GM21786 (cell line): Measurements from ENCODE around the gene FGF4.
"Not testable (repeated sequence)": the region's sequence is repeated elsewhere in the genome, so short reads cannot be mapped to it uniquely, and the experiment has no call there.

Experiments
- ATAC-seq: cut with Tn5 transposase; IDR thresholded peaks from one replicate; pipeline ENCODE4 v1.9.1; 2021; ENCODE audit not compliant: unreplicated experiment

FGF4 gene

DNA sequence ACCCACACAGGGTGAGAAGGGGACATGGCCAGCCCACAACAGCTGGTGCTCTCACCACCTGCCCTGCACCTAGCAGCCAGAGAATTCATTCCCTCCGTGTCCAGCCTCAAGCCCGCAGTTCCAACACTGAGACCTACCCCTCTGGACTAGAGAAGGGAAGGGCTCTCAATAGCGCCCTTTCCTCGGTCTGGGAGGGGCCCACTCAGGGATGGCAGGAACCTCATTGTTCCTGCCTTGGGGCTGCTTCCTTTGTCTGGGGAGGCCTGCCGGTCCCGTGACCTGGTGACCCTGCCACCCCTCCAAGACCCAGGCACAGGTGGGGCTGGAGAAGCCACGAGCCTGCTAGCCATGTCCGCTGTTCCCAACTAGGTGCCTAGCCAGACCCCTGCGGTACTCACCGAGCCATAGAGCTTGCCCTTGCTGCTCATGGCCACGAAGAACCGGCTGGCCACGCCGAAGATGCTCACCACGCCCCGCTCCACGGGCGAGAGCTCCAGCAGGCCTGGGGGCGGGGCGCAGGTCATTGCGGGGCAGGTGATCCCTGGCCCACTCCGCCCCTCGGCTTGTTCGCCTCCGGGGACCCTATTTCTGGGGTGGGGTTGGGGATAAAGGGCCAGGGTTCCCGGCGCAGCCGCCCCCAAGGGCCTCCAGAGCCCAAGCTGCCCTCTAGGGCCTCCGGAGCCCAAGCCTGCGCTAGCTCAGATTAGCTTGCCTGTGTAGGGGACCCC lies 1.4 kb downstream of the FGF4 start:
- no peak for ATAC-seq

DNA sequence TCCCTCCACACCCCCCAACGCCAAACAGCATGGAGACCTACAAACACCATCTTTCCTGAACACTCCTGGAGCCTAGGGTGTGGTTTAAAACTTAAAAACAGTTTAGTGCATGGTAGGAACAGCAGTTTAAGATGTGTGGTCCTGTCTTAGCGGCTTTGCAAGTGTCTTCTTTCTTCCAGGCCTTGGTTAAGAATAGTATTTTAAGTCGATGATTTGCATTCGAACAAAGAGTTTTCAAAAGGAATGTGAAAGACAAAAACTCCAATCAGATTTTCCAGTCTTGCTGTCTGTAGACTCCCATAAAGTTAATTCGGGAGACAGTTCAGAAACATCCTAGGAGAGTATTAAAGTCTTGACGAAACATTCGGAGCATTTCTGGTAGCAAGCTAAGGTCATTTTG lies 3.7 kb downstream of the FGF4 start:
- no peak for ATAC-seq

DNA sequence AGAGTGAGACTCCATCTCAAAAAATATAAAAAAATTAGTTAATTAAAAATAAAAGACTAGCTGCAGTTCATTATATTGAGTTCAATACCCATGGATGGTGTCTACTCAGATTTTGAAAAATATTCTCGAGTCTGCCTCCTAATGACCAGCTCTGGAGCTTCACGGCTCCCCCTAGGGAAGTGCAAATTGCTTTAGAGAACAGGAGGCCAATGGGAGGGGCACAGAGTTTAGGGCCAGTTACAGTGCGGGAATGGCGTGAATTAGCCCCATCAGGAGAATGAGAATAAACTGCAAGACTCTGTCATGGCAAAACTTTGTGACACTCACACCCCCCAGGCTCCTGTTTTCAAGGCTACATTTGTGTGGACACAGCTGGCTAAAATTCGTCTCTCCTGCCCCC lies 4.6 kb downstream of the FGF4 start:
- no peak for ATAC-seq

DNA sequence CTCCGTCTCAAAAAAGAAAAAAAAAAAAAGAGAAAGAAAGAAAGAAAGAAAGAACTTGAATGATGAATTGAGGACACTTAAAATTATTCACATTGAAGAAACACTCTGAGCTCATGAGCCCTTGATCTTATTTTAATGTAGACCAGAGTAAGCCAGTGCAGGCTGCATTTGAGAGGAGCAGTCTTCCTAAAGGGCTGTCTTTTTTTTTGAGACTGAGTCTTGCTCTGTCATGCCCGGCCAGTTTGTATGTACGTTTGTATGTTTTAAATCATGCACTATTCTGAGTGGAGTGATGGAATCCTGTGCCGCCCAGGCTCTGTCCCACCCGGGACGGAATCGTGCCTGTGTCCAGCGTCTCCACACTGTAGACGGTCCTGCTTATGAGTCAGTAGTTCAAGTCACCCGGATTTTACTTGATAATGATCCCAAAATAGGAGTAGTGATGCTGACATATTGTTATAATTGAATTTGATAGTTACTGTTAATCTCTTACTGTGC lies 9.6 kb downstream of the FGF4 start:
- no peak for ATAC-seq

DNA sequence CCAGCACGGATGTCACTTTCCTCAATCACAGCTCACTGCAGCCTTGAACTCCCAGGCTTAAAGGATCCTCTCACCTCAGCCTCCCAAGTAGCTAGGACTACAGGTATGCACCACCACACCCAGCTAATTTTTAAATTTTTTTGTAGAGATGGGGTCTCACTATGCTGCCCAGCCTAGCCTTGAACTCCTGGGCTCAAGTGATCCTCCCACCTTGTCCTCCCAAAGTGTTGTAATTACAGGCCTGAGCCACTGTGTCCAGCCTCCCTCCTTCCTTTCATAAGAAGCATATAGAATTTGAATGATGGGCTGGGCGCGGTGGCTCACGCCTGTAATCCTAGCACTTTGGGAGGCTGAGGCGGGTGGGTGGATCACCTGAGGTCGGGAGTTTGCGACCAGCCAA lies 10.2 kb downstream of the FGF4 start:
- ATAC-seq = not testable (repeated sequence)

DNA sequence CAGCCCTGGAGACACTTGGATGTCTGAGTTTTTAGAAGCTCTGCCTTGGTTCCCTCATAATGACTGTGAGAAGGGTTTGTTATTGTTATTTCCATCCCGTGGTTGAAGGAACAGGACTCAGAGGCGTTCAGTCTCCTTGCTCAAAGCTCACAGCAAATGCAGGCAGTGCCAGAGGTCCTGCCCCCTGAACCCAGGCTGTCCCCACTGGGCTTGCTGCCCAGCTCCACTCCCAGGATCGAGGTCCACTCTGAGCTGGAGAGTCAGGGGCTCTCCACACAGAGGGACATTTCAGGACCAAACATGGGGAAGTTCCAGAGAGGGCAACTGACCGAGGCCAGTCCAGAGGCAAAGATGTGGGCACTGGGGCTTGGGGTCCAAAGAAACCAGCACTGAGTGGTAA lies 14.8 kb downstream of the FGF4 start:
- no peak for ATAC-seq

DNA sequence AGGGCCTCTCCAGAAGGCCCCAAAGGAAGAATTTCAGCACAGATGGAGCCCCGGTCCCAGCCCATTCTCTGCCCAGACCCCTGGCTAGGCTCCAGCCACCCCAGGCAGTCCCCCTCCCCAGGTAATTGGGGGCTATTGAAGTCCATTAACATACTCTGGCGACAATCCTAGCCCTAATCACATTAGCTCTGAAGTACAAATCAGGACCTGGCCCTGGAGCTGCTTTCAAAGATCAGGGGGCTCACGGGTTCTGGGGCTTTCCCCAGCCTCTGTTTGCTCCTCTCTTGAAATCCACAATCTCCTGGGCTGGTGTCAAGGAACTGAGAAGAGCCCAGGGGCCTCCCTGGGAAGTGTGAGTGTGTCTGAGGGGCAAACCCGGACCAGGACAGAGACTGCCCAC lies 22.3 kb downstream of the FGF4 start:
- no peak for ATAC-seq

DNA sequence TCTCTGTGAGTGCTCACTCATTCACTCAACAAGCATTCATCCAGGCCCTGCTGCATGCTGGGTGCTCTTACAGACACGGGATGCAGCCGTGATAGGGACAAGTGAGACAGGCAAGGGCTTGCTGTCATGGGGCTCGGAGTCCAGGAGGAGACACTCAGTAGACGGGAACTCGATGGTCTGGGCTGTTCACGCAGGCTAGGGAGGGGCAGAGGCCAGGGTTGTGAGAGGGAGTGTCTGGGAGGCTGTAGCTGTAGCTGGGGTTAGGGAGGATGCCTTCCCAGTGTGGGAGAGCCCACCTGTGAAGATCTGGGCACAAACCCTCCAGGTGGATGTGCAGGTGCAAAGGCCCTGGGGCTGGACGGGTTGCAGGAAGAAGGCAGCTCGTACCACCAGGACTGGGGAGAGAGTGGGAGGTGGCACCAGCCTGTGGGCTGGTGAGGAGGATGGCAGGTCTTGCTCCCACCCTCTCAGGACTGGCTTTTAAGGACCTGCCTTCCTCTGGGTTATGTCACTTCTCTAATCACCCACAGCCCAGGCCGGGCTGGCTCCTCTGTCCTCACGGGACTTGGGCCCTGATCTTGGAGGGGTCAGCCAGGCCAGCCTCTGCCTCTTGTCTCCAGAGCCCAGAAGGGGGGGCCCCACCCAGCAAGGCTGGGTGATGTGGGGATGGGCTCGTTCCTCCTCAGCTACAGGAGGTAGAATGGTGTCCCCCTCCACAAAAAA lies 24.1 kb downstream of the FGF4 start:
- no peak for ATAC-seq

DNA sequence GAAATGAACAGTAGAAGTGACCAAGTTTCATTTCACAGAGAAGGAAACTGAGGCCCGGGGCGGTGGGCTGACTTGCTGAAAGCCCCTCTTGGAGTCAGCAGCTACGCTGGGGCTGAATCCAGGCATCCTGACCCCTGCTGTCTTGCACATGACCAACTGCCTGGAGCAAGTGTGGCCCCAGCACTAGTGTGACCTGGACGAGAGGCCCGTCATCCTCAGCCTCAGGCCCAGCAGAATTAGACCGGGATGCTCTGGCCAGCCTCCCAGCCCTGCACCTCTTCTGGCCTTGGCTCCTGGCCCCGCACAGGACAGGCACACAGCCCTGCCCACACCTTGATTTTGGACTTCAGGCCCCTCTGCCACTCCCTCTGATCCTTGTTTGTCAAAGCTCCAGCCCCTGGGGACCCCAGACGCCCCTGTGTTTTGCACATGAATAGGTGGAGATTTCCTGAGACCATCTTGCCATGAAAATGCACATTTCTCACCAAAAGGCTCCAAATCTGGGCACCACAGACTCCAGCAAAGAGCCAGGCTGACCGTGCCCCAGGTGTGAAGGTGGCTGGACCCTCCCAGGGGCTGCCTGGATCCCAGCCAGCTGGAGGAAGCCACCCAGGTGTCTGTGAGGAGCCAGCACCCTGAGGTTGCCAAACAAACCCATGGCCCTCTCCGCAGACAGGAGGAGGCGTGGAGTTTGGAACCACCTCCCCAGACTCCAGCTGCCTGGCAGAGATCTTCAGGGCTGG lies 24.9 kb downstream of the FGF4 start:
- no peak for ATAC-seq

DNA sequence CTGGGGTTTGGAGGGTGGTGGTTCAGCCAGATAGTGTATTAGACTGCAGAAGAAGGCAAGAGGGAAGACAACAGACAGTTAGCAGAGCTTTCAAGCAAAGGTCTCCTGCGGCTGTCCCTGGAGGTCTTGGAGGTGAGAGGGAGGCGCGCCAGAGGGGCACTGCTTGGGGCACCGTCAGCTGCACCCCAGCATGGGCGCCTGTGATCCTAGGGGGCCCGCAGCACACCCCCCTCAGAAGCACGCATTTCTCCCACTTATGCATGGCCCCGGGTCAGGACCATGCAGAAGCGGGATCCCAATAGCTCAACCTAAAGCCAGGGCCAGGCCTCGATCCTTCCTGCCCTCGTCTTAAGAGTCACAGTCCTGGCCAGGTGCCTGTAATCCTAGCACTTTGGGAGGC lies 26.5 kb downstream of the FGF4 start:
- ATAC-seq = no peak

DNA sequence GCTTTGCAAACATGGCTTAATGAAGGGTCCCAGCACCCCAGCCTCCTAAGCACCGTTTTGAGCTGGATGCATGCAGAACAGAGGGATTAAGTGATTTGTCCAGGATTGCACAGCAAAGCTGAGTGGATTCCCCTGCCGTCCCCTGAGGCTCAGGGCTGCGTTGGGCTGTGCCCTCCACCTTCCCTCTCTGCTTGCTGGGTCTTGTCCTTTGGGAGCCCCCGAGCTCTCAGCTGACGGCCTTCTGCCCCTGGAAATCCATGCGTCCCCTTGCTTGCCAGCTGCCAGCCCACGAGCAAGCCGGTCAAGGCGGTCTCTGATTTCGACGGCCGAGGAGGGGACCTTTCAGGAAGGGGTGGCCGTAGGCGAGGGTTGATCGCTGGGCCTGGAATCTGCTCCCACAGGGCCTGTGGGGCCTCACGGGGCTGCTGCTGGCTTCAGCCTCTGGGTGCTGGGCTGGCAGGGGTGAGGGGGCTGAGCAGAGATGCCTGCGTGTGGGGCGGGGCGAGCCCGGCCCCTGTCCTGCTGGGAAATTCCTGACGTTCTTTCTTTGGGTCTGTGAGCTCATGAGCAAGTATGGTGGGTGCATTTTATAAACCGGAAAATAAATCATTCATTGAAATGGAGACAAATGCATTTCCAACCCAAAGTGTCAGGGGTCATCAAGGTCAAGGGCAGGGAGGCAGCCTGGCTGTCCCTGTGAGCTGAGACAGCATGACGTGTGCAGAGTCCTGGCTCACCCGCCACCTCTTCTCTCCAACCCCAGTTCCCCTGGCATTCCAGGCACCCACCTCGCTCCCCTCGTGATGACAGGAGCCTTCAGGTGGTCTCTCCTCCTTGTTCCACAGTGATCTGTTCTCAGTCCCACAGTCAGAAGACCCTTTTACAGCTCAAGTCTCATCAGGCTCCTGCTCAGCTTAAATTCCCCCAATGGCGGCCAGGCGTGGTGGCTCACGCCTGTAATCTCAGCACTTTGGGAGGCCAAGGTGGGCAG lies 28.1 kb downstream of the FGF4 start:
- ATAC-seq = no peak

DNA sequence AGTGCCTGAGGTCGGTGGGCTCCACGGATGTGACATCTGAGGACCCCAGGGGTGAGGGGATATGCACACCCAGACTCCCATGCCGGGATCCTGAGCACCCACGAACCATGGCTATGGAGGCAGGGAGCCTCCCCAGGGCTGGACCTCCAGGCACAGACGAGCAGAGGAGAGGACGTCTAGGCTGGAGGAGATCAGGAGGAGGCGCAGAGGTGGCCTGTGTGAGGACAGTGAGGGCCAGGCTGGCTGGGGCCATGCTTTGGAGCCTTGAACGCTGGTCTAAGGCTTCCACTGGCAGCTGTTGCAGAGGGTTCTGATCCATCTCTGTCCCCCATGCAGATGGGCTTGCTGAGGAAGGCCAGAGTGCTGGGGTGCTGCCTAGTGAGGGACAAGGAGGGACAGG lies 29.0 kb downstream of the FGF4 start:
- ATAC-seq = no peak

DNA sequence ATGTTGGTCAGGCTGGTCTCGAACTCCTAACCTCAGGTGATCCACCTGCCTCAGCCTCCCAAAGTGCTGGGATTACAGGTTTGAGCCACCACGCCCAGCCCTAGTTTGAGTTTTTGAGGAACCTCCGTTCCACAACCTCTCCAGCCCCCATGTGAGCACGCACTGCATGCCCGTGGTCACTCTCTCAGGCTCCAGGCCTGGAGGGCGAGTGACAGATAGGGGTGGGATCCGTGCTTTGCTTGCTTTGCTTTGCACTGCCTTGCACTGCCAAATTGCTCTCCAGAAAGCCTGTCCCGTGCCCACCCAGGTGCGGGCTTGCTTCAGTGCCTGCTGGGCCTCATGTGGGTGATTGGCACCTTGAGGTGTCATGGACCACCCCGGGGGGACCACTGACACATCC lies 29.9 kb downstream of the FGF4 start:
- no peak for ATAC-seq

DNA sequence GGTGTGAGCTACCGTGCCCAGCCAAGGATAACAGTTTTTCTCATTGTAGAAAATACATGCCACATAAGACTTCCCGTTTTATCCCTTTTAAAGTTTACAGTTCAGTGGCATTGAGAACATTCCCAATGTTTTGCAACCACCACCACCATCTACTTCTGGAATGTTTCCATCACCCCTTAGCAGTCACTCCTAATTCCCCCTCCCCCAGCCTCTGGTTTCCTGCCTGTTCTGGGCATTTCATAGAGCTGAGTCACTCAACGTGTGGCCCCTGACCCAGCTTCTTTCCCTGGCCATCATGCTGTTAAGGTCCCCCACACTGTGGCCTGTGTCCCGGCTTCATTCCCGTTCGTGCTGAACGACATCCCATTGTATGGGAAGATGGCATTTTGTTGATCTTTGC lies 30.7 kb downstream of the FGF4 start:
- no peak for ATAC-seq

DNA sequence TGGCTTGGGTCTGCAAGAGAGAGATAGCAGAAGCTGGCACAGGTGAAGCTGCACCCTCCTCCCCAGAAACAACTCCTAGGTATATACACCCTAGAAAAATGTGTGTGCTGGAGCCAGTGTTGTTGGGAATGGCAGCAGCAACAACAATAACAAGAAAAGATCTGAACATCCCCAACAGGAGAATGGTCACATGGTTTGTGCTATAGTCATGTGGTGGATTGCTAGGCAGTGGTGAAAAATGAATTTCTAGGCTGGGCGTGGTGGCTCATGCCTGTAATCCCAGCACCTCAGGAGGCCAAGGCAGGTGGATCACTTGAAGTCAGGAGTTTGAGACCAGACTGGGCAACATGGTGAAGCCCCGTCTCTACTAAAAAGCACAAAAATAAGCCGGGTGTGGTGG lies 40.3 kb downstream of the FGF4 start:
- no peak for ATAC-seq

DNA sequence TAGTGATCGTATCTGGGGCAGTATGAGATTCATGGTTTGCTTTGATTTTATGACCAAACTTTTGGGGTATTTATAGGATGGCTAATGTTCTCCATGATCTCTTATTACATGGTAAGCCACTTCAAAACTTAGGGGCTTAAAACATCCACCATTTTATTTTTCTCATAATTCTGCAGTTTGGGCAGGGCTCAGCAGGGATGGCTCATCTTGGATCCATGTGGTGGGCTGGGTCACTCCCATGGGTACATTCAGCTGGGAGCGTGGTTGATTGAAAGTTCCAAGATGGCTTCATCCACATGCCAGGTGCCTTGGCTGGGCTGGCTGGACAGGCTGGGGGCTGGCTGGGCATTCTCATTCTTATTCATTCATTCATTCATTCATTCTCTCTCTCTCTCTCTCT lies 40.8 kb downstream of the FGF4 start:
- ATAC-seq = no peak

DNA sequence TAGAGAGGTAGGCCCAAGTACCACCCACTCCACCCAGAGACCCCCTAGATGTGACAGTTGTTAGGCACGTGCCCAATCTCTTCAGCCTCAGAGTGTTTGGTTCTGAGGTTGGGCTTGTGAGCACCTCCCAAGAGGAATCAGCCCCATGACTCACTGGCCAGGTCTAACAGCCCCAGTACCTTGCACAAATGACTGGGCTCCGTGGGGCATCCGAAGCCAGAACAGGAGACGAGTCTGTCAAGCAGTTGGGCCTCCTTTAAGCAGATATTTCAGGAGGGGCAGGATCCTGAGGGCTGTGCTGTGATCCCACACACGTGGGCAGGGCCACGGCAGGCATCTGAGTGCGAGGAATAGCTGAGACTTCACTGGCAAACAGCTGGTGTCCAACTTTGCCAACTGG lies 42.2 kb downstream of the FGF4 start:
- ATAC-seq = no peak

DNA sequence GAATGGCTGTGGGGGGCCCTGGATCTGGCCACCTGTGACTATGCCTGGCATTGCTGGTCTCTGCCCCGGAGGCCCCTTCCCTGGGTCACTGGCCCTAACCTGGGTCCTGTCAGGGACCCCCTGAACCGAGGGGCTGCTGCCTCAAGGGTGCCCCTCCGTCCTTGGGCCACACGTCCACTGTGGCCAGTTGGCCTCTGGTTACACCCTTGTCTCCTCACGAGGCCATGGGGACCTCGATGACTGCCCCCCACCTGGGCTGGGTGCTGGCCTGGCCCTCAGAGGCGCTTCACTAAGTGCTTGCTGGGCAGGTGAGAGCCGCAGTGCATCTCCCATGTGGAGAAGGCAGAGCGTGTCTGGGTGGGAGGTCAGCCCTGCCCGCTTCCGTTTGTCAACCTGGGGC lies 44.0 kb downstream of the FGF4 start:
- ATAC-seq = no peak

DNA sequence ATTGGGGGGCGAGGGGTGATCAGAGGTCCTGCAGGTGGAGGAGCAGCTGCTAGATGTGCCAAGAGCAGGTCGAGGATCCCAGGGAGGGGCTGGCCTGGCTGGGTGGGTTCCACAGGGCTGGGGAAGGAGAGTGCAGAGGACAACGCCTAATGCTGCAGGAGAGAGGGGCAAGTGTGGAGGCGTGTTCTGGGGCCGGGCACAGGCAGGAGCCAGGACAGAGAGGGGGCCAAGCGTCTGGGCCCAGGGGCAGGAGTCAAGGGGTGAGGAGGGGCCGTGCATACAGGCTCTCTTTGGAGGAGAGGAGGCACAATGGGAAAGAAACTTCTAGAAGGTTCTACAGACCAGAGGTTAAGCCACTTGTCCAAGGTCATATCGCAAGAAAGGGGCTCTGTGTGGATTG lies 44.6 kb downstream of the FGF4 start:
- no peak for ATAC-seq

DNA sequence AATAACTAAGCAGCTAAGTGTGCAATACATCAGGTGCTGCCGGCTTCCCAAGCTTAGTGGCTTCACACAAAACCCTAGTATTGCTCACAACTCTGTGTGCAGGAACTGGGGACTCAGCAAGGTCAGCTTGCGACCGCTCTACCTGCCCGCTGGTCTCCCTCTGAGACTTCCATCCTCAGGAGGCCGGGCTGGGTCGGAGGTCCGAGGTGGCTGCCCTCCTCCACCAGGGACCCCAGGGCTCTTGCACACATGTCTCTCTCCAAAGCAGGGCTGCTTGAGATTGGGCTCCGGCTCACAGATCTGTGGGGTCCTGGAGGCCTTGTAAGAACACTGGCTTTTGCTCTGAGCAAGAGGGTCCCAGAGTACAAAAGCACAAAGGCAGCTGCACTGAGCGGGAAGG lies 45.9 kb downstream of the FGF4 start:
- no peak for ATAC-seq

DNA sequence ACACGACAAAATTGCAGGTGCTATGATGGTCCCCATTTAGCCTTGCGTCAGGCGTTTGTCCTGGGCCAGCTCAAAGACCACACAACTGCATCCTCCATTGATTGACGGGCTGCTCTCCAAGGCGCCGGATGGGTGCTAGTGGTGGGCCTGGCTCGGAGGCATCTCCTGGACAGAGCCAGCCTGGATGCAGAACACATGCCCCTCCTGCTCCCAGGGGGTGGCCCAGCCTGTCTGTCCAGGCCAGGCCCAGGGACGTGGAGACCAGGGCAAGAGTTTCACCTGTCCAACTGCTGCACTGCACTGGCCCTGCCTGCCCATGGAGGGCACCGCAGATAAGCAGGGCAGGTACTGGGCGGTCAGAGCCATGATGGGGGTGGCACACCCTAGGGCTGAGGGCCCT lies 47.9 kb downstream of the FGF4 start:
- ATAC-seq = no peak
